NB4 (cell line): Measurements from ENCODE around the gene TAT.

Experiments used
- MAX ChIP-seq: IDR thresholded peaks from 2 replicates; pipeline ENCODE4 v1.6.1; 2011; ENCODE audit warnings: low read depth, low read length
- MYC ChIP-seq: IDR thresholded peaks from 2 replicates; pipeline ENCODE4 v1.6.1; 2011; ENCODE audit warnings: low read depth, low read length
- POLR2A ChIP-seq: IDR thresholded peaks from 2 replicates; pipeline ENCODE4 v1.6.1; 2011; ENCODE audit warnings: mild to moderate bottlenecking; ENCODE audit not compliant: insufficient read length; ENCODE audit errors: extremely low read depth
- TF ChIP-seq, protein P1 (sequence below): IDR thresholded peaks from one replicate; pipeline ENCODE4 v1.5.1; 2012; ENCODE audit warnings: low read depth, low read length

DNA sequence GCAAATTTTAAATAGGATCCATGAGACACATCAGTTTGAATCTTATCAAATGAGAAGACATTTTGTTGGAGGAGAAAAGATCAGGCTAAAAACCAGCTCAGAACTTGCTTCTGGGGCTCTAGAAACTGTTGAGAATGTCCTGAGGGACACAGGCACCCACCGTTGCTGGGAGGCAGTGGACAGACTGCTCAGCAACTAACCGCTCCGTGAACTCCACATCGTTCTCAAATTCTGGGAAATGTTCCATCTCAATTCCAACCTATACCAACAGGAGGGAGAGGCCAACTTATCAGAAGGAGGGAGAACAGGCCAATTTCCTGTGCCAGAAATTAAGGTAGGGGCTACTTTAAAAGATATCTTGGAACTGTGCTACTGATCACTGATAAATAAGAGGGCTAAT lies 8.3 kb downstream of the TAT start:
- TF ChIP-seq, protein P1, sequence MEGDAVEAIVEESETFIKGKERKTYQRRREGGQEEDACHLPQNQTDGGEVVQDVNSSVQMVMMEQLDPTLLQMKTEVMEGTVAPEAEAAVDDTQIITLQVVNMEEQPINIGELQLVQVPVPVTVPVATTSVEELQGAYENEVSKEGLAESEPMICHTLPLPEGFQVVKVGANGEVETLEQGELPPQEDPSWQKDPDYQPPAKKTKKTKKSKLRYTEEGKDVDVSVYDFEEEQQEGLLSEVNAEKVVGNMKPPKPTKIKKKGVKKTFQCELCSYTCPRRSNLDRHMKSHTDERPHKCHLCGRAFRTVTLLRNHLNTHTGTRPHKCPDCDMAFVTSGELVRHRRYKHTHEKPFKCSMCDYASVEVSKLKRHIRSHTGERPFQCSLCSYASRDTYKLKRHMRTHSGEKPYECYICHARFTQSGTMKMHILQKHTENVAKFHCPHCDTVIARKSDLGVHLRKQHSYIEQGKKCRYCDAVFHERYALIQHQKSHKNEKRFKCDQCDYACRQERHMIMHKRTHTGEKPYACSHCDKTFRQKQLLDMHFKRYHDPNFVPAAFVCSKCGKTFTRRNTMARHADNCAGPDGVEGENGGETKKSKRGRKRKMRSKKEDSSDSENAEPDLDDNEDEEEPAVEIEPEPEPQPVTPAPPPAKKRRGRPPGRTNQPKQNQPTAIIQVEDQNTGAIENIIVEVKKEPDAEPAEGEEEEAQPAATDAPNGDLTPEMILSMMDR = no peak
- no peak for TF ChIP-seq POLR2A
- TF ChIP-seq MAX = no peak
- TF ChIP-seq MYC = no peak
